ENCODE results near the gene ACVR1C.

Gene ACVR1C

GRCh38 chr2:157492189-157492773, 136.4 kb downstream of the ACVR1C start:
- peak; percentile 81 for DNase-seq

GRCh38 chr2:157489983-157490382, 138.7 kb downstream of the ACVR1C start:
- no peak for DNase-seq

- no peak for DNase-seq
Observed at GRCh38 chr2:157488877-157489276, 139.8 kb downstream of the ACVR1C start.

- DNase-seq: no peak
Observed at GRCh38 chr2:157487747-157488146, 140.9 kb downstream of the ACVR1C start.

GRCh38 chr2:157487271-157487610, 141.4 kb downstream of the ACVR1C start:
- no peak for DNase-seq

GRCh38 chr2:157486596-157487270, 141.9 kb downstream of the ACVR1C start:
- no peak for DNase-seq

GRCh38 chr2:157480182-157480961, 148.3 kb downstream of the ACVR1C start:
- no peak for DNase-seq

- DNase-seq: no peak
Observed at GRCh38 chr2:157479081-157480027, 149.3 kb downstream of the ACVR1C start.

- DNase-seq: no peak
Observed at GRCh38 chr2:157477919-157478318, 150.7 kb downstream of the ACVR1C start.

- no peak for DNase-seq
Observed at GRCh38 chr2:157476953-157477709, 151.5 kb downstream of the ACVR1C start.

Measured in hematopoietic multipotent progenitor cell treated with erythropoietin and hydrocortisone succinate and interleukin-3 and kit ligand, for 6 days (in vitro differentiated cells).